Muscle layer of colon (tissue), 2 donors: ENCODE data around the gene OR4D1.
"Not testable (repeated sequence)": the region's sequence is repeated elsewhere in the genome, so short reads cannot be mapped to it uniquely, and the experiment has no call there.

Experiments used
- H3K27ac ChIP-seq: one replicate; pipeline ENCODE4 v1.7.0; 2013; ENCODE audit warnings: low read depth, mild to moderate bottlenecking, low read length, moderate library complexity
- H3K27me3 ChIP-seq, 2 donors: one replicate each; pipeline ENCODE4 v1.7.0; 2013; ENCODE audit warnings: low read length in 2 of 2, mild to moderate bottlenecking in 2 of 2; ENCODE audit not compliant: insufficient read depth in 2 of 2, control insufficient read depth in 1 of 2
- H3K36me3 ChIP-seq: one replicate; pipeline ENCODE4 v1.7.0; 2013; ENCODE audit warnings: mild to moderate bottlenecking, low read length; ENCODE audit not compliant: insufficient read depth
- H3K4me1 ChIP-seq: one replicate; pipeline ENCODE4 v1.7.0; 2013; ENCODE audit warnings: mild to moderate bottlenecking, low read length; ENCODE audit not compliant: insufficient read depth
- H3K4me3 ChIP-seq, 2 donors: one replicate each; pipeline ENCODE4 v1.7.0; 2013; ENCODE audit warnings: low read length in 2 of 2, low read depth in 1 of 2, mild to moderate bottlenecking in 1 of 2, moderate library complexity in 1 of 2
- H3K9ac ChIP-seq: one replicate; pipeline ENCODE4 v1.7.0; 2013; ENCODE audit warnings: low read length
- H3K9me3 ChIP-seq: one replicate; pipeline ENCODE4 v1.7.0; 2013; ENCODE audit warnings: mild to moderate bottlenecking, low read length
- donor health status: abdominal sarcoma.
- donor health status: Adenocarcinoma of cecum.

OR4D1 gene

DNA sequence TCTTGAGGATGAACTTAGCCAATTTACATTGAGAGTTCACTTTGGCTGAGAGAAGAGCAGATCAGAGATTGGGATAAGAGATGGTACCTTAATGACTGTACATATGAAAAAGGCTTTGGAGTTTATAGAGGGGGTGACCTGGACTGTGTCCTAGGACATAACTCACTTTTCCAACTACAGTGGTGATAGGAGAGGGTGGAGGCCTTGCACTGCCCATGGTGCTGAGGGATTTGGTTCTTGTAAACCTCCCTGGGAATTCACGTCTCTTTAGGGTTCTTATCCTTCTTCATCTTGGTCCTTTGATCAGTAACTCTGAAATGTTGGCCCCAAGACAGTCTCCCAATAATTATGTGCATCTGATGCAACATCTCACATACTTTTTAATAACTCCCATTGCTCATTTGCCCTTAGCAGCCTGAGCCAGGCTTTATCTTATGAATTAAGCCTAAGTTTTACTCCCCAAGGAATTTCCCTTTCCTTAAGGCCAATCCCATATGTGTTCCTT lies at the start of gene OR4D1:
Gene OR4D1, plus strand, starts transcription at position 455 of the 505 bp plus-strand sequence. CDS start 6,770 bp downstream, outside the sequence.
- no peak within 1 kb of the TSS for H3K27ac ChIP-seq
- H3K36me3 ChIP-seq, result no peaks in the 10 kb centered on the region
- H3K27me3 ChIP-seq, result peaks cover 0 to 3% of the 10 kb centered on the region in 2 donors
- H3K4me1 ChIP-seq, result no peaks in the 10 kb centered on the region
- H3K9ac ChIP-seq, result no peak within 1 kb of the TSS
- no peak within 1 kb of the TSS for H3K4me3 ChIP-seq
- peaks cover 10% of the 10 kb centered on the region for H3K9me3 ChIP-seq

DNA sequence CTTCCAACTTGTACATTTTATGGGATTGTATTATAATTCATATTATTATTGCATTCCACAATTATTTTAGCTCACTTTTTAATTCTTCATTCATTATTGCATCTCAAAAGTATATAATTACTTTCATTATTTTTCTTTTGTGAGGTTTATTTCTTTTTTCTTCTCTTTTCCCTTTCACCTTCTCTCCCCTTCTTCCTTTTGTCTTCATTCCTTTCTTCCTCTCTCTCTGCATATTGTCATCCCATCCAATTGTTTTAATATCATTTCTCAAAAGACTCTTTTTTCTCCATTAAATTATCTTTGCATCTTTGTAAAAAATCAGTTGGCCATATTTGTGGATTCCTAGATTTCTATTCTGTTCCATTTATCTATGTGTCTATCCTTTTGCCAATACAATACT lies 47.7 kb upstream of the OR4D1 start:
- no peaks in the 10 kb centered on the region for H3K36me3 ChIP-seq
- H3K27me3 ChIP-seq, result no peaks in the 10 kb centered on the region
- H3K4me1 ChIP-seq, result no peaks in the 10 kb centered on the region
- H3K9ac ChIP-seq, result no peak overlapping the region
- no peaks in the 10 kb centered on the region for H3K9me3 ChIP-seq
- no peak overlapping the region for H3K4me3 ChIP-seq
- no peak overlapping the region for H3K27ac ChIP-seq

DNA sequence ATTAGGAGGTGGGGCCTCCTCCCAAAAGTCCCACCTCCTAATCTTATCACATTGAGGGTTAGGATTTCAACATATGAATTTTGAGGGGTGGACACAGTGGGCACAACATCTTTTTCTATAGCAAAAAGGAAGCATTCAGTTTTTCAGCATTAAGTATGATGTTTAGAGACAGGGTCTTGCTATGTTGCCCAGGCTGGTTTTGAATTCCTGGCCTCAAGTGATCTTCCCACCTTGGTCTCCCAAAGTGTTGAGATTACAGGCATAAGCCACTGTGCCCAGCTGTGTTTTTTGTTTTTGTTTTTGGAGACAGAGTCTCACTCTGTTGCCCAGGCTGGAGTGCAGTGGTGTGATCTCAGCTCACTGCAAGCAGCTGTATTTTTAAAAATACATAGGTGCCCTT lies 46.3 kb upstream of the OR4D1 start:
- H3K9ac ChIP-seq, H3K4me1 ChIP-seq, H3K27me3 ChIP-seq, H3K36me3 ChIP-seq, H3K27ac ChIP-seq, H3K4me3 ChIP-seq, H3K9me3 ChIP-seq: not testable (repeated sequence)

- Histone ChIP-seq H3K4me1 (no peaks in the 10 kb centered on the region), H3K36me3 (no peaks in the 10 kb centered on the region), H3K9me3 (no peaks in the 10 kb centered on the region), H3K27me3 (no peaks in the 10 kb centered on the region), H3K9ac (no peak overlapping the region), H3K27ac (no peak overlapping the region), H3K4me3 (no peak overlapping the region)
Measured at GRCh38 chr17:58105093-58105492, 43.1 kb upstream of the OR4D1 start.

- H3K9me3 ChIP-seq, result no peaks in the 10 kb centered on the region
- H3K4me1 ChIP-seq, result no peaks in the 10 kb centered on the region
- H3K36me3 ChIP-seq, result no peaks in the 10 kb centered on the region
- H3K27ac ChIP-seq, result no peak overlapping the region
- no peak overlapping the region for H3K4me3 ChIP-seq
- H3K27me3 ChIP-seq, result no peaks in the 10 kb centered on the region
- no peak overlapping the region for H3K9ac ChIP-seq
Measured at GRCh38 chr17:58107306-58107705, 40.9 kb upstream of the OR4D1 start.

- Histone ChIP-seq H3K27ac (no peak overlapping the region), H3K27me3 (no peaks in the 10 kb centered on the region), H3K4me3 (no peak overlapping the region), H3K9me3 (no peaks in the 10 kb centered on the region), H3K4me1 (no peaks in the 10 kb centered on the region), H3K9ac (no peak overlapping the region), H3K36me3 (no peaks in the 10 kb centered on the region)
Measured at GRCh38 chr17:58109197-58109596, 39.0 kb upstream of the OR4D1 start.

- Histone ChIP-seq H3K9me3 (no peaks in the 10 kb centered on the region), H3K9ac (no peak overlapping the region), H3K36me3 (no peaks in the 10 kb centered on the region), H3K4me3 (no peak overlapping the region), H3K4me1 (no peaks in the 10 kb centered on the region), H3K27ac (no peak overlapping the region), H3K27me3 (no peaks in the 10 kb centered on the region)
Measured at GRCh38 chr17:58110012-58110411, 38.2 kb upstream of the OR4D1 start.

DNA sequence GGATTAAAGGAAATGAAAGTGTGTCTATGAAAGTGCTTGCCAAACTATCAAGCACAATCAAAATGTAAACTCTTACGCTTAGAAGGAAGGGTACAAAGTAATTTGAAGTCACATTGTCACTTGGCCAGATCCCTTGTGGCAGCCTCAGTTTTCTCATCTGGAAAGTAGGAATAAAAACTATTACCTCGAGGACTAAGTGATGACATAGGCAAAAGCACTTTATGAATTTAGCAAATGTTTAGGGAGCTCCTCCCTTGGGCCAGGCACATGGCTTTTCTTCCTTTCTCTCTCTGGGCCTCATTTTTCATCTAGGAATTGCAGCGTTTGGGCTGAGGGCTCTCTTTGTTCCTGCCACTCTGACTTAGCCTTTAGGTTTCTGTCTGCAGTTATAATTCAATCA lies 36.5 kb upstream of the OR4D1 start:
- Histone ChIP-seq H3K9me3 (no peaks in the 10 kb centered on the region), H3K36me3 (no peaks in the 10 kb centered on the region), H3K4me3 (no peak overlapping the region), H3K9ac (no peak overlapping the region), H3K27ac (no peak overlapping the region), H3K4me1 (no peaks in the 10 kb centered on the region), H3K27me3 (no peaks in the 10 kb centered on the region)

GRCh38 chr17:58112970-58113631 lies 35.1 kb upstream of the OR4D1 start:
- Histone ChIP-seq H3K27ac (no peak overlapping the region), H3K27me3 (no peaks in the 10 kb centered on the region), H3K9me3 (no peaks in the 10 kb centered on the region), H3K4me3 (peak overlapping the region in 1 of 2 donors; percentile 44), H3K9ac (no peak overlapping the region), H3K4me1 (no peaks in the 10 kb centered on the region), H3K36me3 (no peaks in the 10 kb centered on the region)

GRCh38 chr17:58113947-58114346 lies 34.2 kb upstream of the OR4D1 start:
- H3K9me3 ChIP-seq, result no peaks in the 10 kb centered on the region
- H3K36me3 ChIP-seq, result no peaks in the 10 kb centered on the region
- H3K27ac ChIP-seq, result no peak overlapping the region

GRCh38 chr17:58117382-58117781 lies 30.8 kb upstream of the OR4D1 start:
- Histone ChIP-seq H3K9me3 (no peaks in the 10 kb centered on the region), H3K27ac (no peak overlapping the region), H3K36me3 (no peaks in the 10 kb centered on the region), H3K4me1 (no peaks in the 10 kb centered on the region), H3K9ac (no peak overlapping the region), H3K27me3 (no peaks in the 10 kb centered on the region), H3K4me3 (no peak overlapping the region)

More at GRCh38 chr17:58113947-58114346, 34.2 kb upstream of the OR4D1 start:
- no peak overlapping the region for H3K9ac ChIP-seq
- H3K4me3 ChIP-seq, result no peak overlapping the region
- no peaks in the 10 kb centered on the region for H3K4me1 ChIP-seq
- H3K27me3 ChIP-seq, result no peaks in the 10 kb centered on the region

DNA sequence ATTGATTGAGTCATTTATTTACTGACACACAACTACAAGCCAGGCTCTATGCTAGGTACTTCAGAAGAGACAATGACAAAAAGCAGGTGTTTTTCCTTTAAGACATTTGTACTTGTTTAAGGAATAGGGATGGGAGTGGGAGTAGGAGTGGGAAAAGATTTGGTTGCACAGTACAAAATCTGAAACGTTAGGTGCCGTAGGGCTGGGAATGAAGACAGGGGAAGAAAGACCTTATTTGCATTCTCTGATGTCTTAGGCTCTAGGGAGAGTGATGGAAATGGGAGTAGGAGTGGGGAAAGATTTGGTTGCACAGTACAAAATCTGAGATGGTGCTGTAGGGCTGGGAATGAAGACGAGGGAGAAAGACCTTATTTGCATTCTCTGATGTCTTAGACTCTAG lies 28.7 kb upstream of the OR4D1 start:
- Histone ChIP-seq H3K9me3 (no peaks in the 10 kb centered on the region), H3K9ac (no peak overlapping the region), H3K4me1 (no peaks in the 10 kb centered on the region), H3K27ac (no peak overlapping the region), H3K27me3 (no peaks in the 10 kb centered on the region), H3K4me3 (no peak overlapping the region), H3K36me3 (no peaks in the 10 kb centered on the region)
